ENCODE measurements around the gene TBX2.
"Not testable (repeated sequence)": the region's sequence is repeated elsewhere in the genome, so short reads cannot be mapped to it uniquely, and the experiment has no call there.

Gene TBX2

DNA sequence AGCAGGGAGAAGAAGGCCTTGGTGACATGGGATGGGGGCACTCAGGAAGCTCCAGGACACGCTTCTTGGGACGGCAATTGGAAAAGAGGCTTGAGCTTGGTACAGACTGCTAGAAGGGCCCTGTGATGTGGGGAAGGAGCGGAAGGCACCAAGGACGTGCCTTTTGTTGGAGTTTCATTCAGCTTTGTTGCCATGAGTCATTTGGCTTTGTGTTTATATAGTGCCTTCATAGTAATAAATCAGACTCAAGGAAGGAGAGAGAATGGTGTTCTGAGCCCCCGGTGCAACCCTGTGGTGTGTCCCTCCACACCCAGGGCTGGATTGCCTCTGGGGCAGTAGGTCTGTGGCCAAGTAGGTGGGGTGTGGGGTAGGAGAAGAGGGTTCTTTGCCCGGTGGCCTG, 45.2 kb downstream of the TBX2 start:
- H3K27me3 Mint-ChIP-seq, result peaks cover 20% of the 10 kb centered on the region
- no peak for ATAC-seq (ENCODE audit: low read depth)
- H3K4me1 Mint-ChIP-seq, result no peaks in the 10 kb centered on the region
- peaks cover 4% of the 10 kb centered on the region for H3K36me3 Mint-ChIP-seq
- no peak overlapping the region for H3K27ac Mint-ChIP-seq
- H3K9me3 Mint-ChIP-seq, result peaks cover 4% of the 10 kb centered on the region
- no peak for DNase-seq (ENCODE audit: low spot score in 2 of 2)
- no peak overlapping the region for H3K4me3 Mint-ChIP-seq

DNA sequence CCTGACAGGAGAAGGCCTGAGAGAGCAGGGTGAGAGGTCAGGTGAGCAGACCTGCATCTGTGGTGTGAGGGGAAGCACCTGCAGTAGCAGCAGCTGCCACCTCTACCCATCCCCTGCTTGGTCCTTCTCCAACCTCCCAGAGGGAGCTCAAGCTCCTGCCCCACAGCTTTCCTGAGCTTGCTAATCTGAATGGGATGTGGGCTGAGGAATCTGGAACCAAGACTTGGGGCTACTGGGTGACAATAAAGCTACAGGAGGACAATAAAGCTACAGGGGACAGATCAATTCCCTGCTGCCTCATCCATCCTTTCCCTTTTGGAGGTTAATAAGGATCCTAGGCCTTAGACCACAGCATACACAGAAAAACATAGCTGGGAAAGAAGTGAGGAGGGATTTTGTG, 47.7 kb downstream of the TBX2 start:
- H3K9me3 Mint-ChIP-seq, result no peaks in the 10 kb centered on the region
- H3K27ac Mint-ChIP-seq, result no peak overlapping the region
- no peaks in the 10 kb centered on the region for H3K4me1 Mint-ChIP-seq
- DNase-seq (ENCODE audit: low spot score in 2 of 2) (no peak), ATAC-seq (ENCODE audit: low read depth) (no peak)
- peaks cover 14% of the 10 kb centered on the region for H3K27me3 Mint-ChIP-seq
- H3K4me3 Mint-ChIP-seq, result no peak overlapping the region
- no peaks in the 10 kb centered on the region for H3K36me3 Mint-ChIP-seq

DNA sequence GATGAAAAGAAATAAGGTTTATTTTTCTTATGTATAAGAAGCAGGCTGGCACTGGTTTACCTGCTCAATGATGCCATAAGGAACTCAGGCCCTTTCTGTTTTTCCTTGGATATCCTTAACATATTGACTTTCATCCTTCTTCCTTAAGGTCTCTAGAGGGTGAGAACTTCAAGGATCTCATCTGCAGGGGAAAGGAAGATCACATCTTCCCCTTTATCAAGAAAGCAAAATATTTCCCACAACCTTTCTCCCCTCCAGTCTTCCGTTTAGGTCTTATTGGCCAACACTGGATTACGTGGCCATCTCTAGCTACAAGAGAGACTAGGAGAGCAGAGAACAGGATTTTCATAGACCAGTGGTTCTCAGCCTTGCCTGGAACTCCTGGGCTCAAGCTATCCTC, 48.4 kb downstream of the TBX2 start:
- Mint-ChIP-seq H3K4me3 (no peak overlapping the region), H3K4me1 (peaks cover 3% of the 10 kb centered on the region), H3K27ac (no peak overlapping the region), H3K27me3 (peaks cover 16% of the 10 kb centered on the region), H3K36me3 (no peaks in the 10 kb centered on the region), H3K9me3 (no peaks in the 10 kb centered on the region)
- DNase-seq (ENCODE audit: low spot score in 2 of 2) (no peak), ATAC-seq (ENCODE audit: low read depth) (no peak)

DNA sequence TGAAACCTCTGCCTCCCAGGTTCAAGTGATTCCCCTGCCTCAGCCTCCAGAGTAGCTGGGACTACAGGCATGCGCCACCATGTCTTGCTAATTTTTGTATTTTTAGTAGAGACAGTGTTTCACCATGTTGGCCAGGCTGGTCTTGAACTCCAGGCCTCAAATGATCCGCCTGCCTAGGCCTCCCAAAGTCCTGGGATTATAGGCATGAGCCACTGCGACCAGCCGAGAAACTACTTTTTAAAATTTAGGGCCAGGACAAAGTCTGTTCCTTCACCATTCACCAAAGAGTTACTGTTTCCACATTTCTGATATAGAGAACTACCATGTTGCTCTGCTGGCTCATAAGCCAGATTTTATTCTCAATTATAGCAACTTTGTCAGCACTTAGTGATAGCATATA, 49.5 kb downstream of the TBX2 start:
- not testable (repeated sequence) for H3K36me3 Mint-ChIP-seq

DNA sequence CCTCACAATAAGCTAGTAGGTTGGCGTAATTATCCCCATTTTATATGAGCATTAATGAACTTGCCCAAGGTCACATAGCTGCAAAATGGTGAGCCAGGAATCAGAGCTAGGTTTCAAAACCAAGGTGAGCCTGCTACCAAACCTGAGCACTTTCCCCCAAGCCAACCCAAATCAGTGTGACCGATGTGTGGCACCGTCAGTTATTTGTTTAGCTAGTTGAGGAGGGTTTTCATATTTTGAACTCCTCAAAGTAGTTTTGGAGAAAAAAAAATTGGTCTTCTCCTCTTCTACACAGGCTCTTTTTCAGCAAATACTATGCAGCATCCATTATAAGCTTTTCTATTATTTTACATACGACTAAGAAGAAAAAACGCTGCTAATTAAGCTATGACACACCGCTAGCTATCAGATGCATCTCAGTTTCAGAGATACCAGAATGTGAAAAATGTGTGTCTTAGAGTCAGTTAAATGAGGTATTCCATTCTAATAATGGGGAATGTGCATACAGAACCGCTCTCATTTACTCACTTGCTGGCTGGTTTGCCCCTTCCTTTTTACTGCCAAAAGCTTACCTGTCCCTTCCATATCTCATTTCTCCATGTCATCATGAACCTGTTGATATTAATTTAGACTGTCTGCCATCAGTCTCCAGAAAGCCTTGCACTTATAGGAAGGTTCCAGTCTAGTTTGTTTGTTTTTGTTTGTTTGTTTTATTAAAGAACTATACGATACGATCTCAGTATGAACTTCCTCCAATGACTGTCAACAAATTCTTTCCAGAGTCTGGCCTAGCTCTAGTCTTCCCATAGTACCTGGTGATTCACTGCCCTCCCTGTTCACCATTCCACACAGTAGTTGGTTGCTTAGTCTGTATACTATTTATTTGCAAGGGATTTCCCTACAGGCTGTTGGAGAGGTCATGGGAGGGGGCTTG, 50.3 kb downstream of the TBX2 start:
- H3K4me3 Mint-ChIP-seq, result no peak overlapping the region
- DNase-seq (ENCODE audit: low spot score in 2 of 2) (no peak), ATAC-seq (ENCODE audit: low read depth) (no peak)
- H3K4me1 Mint-ChIP-seq, result peaks cover 9% of the 10 kb centered on the region
- H3K36me3 Mint-ChIP-seq, result peaks cover 3% of the 10 kb centered on the region
- H3K27ac Mint-ChIP-seq, result no peak overlapping the region
- H3K9me3 Mint-ChIP-seq, result peaks cover 4% of the 10 kb centered on the region
- H3K27me3 Mint-ChIP-seq, result peaks cover 19% of the 10 kb centered on the region

More for the DNA sequence above, 49.5 kb downstream of the TBX2 start:
- not testable (repeated sequence) for H3K9me3 Mint-ChIP-seq; ATAC-seq (ENCODE audit: low read depth); H3K27ac Mint-ChIP-seq; H3K4me3 Mint-ChIP-seq; H3K4me1 Mint-ChIP-seq; DNase-seq (ENCODE audit: low spot score in 2 of 2)
- peaks cover 21% of the 10 kb centered on the region for H3K27me3 Mint-ChIP-seq

DNA sequence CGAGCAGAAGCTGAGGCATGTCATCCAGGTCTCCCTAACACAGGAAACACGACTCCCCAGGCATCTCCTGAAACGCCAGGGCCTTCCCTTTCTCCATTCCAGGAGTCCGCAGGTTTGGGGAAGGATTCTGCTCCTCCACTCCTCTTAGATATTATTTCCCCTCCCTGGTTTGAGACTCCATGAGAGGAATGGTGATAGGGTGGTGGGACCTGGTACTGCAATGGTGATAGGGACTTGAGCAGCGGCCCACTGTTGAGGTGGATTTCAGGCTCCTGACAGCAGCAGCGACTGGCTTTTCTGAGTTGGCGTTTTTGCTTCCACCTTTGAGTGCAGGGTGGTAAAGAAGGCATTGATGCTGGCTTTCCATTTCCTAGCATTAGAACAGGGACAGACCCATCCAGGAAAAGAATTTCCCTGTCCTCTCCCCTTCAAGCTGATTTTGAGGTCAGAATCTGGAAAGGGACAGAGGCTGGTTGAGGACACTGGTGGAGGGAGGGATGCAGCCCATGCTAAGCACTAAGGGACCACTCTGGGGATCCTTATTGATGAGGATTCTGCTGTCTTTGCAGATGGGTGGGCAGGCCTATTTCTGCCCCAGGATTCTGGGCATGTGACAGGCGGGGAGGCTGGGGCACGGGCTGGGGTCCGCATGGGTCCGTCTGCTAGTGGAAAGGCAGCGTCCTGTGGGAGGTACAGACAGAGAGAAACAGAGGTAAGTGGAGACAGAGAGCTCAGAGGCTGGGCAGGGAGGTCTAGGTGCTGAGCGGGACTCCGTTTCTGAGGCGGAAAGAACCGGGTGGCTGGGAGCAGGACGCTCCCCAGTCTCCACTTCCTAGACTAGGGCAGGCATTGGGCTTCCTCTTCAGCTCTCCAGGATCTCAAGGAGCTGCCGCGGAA, 51.2 kb downstream of the TBX2 start:
- Mint-ChIP-seq H3K4me3 (peak overlapping the region; percentile 64), H3K9me3 (peaks cover 4% of the 10 kb centered on the region), H3K4me1 (peaks cover 11% of the 10 kb centered on the region), H3K36me3 (peaks cover 3% of the 10 kb centered on the region), H3K27me3 (peaks cover 26% of the 10 kb centered on the region), H3K27ac (no peak overlapping the region)
- no peak for ATAC-seq (ENCODE audit: low read depth)
- DNase-seq (ENCODE audit: low spot score in 2 of 2), result no peak

DNA sequence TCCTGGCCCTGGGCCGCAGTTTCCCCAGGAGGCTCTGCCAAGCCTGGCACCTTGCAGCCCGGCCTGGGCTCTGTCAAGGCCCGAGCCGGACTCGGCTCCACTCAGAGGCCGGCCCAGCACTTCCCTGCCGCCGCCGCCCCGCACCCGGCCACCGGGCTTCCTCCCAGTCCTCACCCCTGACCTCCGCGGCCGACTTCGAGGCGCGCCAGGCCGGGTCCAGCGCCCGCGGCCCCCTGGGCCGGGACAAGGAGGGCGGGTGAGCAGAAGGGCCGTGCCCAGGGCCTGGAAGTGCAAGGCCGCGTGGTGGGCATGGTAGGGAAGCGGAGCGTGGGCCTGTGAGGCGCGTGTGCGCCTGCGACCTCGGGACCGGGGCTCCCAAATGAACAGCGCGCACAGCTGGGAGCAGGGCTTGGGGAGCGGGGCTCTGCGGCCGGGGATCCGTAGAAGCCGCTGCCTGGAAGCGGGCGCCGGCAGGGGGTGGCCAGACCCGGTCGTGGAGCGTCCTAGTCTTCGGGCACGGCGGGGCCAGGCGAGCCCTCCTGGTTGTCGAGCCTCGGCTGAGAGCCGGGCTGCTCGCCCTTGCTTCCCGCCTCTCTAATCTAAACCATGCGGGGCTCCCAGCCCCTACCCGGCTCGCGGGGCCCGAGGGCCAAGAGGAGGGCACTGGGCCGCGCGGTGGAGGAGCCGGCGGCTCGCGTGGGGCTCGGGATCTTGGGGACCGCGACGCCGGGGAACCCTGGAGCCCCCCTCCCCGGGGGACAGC, 52.1 kb downstream of the TBX2 start:
- Mint-ChIP-seq H3K9me3 (peaks cover 4% of the 10 kb centered on the region), H3K27ac (no peak overlapping the region), H3K36me3 (peaks cover 3% of the 10 kb centered on the region), H3K4me1 (peaks cover 11% of the 10 kb centered on the region), H3K27me3 (peaks cover 26% of the 10 kb centered on the region), H3K4me3 (no peak overlapping the region)
- DNase-seq (ENCODE audit: low spot score in 2 of 2) (no peak), ATAC-seq (ENCODE audit: low read depth) (no peak)

DNA sequence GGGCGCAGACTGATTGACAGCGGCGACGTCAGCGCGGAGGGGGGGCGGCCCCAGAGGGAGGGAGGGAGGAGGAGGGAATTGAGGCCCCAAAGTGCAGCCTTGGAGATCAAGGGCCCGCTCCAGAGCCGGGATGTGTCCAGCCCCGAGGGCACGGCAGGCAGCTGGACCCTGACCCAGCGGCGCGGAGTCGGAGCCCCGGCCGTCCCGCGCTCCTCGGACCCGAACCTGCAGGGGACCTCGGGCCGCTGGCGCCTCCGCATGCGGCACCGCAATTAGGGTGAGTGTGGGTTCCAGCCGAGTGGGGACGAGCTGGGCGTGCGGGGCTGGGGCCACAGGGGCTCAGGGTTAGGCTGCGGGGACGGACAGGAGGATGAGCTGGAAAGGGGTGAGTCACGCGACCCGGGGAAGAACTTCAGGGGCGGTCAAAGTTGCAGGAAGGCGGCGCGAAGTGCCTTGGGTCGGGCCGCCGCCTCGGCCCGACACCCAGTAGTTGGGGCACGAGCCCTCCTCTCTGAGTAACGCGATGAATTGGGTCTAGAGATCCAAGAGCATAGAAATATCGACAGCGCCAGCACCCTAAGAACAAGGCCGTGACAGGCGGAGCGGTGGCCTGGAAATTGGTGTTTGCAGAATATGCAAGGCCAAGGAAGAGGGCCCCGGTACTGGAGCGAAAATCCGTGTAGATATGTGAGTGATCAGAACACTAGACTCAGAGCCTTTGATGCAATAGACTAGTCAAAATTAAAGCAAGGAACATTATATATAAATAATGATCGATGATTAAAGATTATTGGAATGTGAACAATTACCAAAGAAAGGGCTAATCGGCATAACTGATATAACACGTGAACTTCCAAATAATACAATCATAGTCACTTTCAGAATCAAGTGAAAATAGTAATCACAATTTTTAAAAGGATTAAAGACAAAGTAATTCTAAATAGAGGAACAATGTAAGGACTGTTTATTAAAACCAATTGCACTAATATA, 53.0 kb downstream of the TBX2 start, which contains the start of gene TBX4:
TSS of gene TBX4 (plus strand) at position 122 of the 990 bp plus-strand sequence. CDS start 4,069 bp downstream, outside the sequence.
- DNase-seq (ENCODE audit: low spot score in 2 of 2) (no peak), ATAC-seq (ENCODE audit: low read depth) (no peak)
- Mint-ChIP-seq H3K4me3 (peak within 1 kb of the TSS; percentile 39), H3K9me3 (peaks cover 4% of the 10 kb centered on the region), H3K27ac (no peak within 1 kb of the TSS), H3K27me3 (peaks cover 32% of the 10 kb centered on the region), H3K4me1 (peaks cover 17% of the 10 kb centered on the region), H3K36me3 (peaks cover 3% of the 10 kb centered on the region)

DNA sequence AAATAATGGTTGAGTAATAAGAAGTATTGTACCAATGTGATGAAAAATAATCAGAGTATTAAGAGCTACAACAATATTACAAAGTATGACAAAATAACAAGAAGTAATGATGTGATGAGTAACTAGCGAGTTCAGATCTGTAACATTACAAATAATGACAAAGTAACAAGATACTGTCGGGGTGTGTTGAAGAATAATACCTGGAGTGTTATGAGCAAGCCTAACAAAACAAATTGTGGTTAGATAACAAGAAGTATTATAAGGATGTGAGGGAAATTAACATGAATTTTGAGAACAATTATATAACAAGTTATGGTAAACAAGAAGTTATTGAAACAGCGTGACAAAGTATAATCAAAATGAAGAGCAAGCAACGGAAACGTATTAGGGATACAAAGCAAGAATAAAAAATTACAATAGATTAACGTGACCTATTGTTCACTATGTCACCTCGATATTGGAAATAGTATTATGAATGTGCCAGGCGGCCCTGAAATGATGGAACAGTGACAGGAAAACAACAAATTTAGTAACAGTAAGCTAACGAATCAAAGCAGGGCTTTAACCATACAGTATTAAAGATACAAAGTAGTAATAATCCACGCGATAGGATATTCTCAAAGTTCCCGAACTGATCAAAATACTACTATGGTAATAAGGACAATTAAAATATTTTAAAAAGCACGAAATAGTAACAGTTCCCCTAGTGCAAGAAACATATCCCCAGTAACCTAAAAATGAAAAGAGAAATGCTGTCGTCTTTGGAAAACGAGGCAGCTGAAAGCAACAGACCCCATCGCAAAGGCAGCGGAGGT, 54.1 kb downstream of the TBX2 start:
- Mint-ChIP-seq H3K9me3 (peaks cover 4% of the 10 kb centered on the region), H3K27me3 (peaks cover 39% of the 10 kb centered on the region), H3K4me1 (peaks cover 26% of the 10 kb centered on the region), H3K4me3 (peak overlapping the region; percentile 36), H3K36me3 (peaks cover 3% of the 10 kb centered on the region), H3K27ac (peak overlapping the region; percentile 42)
- DNase-seq (ENCODE audit: low spot score in 2 of 2) (no peak), ATAC-seq (ENCODE audit: low read depth) (no peak)

DNA sequence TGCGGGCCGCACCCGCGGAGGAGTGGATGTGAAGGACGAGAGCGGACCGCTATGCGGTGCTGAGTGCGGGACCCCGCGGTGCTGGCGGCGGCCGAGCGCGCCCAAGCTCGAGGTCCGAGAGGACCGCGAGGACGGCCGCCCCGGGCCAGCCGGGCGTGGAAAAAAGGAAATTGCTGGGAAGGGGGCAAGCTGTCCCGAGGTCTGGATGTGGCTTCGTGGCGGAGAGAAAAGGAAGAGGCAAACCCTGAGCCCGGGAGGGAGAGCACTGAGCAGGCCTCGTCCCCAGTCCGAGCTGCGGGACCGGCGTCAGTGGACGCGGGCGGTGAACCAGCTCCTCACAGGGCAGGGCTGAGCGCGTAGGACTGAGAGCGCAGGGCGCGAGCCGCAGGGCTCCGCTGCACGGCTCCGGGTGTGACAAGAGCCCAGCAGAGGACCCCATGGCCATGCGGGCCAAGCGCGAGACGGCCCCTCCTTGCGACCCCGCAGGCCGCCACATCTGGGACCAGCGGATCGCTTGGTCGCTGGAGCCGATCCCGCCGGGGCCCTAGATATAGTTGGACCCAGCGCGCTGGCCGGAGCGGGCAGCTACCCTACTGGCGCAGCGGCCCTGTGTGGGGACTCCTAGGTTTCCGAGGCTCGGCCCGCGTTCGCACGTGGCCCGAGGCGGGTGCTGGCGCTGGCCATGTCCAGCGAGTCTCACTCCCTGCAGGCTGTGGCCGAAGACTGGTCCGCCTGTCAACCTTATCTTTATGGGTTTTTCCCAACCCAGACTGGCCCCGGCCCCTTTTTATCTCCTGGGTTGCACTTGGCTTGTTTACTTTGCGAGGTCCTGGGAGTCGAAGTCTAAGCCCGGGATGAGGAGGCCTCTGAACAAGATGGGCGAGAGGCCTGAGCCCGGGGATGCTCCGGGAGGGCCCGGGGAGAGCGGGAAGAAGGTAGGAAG, 55.0 kb downstream of the TBX2 start:
- peak overlapping the region; percentile 36 for H3K4me3 Mint-ChIP-seq
- peaks cover 29% of the 10 kb centered on the region for H3K4me1 Mint-ChIP-seq
- H3K36me3 Mint-ChIP-seq, result peaks cover 3% of the 10 kb centered on the region
- H3K27me3 Mint-ChIP-seq, result peaks cover 44% of the 10 kb centered on the region
- peaks cover 4% of the 10 kb centered on the region for H3K9me3 Mint-ChIP-seq
- ATAC-seq (ENCODE audit: low read depth) (no peak), DNase-seq (ENCODE audit: low spot score in 2 of 2) (no peak)
- H3K27ac Mint-ChIP-seq, result peak overlapping the region; percentile 42

DNA sequence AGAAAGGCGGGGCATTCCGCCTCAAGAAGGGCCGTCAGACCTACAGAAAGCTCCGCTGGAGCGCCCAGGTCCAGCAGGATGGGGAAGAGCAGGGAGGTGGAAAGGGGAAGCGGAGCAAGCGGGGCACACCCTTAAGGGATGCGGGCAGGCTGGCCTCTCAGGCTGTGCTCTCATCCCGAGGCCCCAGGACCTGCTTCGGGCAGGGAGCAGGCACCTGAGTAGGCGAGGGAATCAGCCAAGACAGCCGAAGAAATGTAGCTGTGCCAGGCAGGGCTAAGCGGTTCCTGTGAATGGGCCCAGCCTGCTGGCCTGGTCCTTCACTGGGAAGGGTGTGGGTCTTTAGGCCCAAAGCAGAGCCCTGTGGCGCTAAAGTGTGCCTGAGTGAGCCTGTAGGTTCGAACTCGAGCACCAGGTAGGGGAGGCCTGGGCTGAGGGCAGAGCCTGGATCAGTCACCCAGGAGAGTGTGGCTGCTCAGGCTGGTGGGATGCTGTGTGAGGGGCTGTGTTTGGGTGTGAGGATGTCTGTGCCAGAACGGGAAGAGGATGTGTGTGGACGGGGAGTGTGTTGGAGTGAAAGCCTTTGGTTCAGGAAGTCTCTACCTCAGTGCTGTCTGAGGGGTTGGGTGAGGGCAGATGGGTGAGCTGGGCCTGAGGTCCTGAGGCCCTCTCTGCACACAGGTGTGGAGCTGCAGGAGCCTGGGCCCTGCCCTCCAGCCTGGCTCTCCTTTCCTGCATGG, 55.8 kb downstream of the TBX2 start:
- Mint-ChIP-seq H3K9me3 (peaks cover 4% of the 10 kb centered on the region), H3K4me3 (peak overlapping the region; percentile 1), H3K4me1 (peaks cover 29% of the 10 kb centered on the region), H3K36me3 (peaks cover 3% of the 10 kb centered on the region), H3K27ac (no peak overlapping the region), H3K27me3 (peaks cover 43% of the 10 kb centered on the region)
- ATAC-seq (ENCODE audit: low read depth) (no peak), DNase-seq (ENCODE audit: low spot score in 2 of 2) (no peak)

Data from memory B cell (primary cell).